A549 treated with RU486 at 1 μM for 4 hours (cell line): ENCODE results near the gene TOP3A. TPM values are rescaled to one million over a fixed set of nuclear protein-coding genes. Genes with fewer than 3 reads are reported as not detected.

ENCODE experiments used
- total RNA-seq: library from RNA; stranded (reverse); fragments of 200-300 nt; extraction: Qiagen RNA extraction; gene quantifications from 5 replicates; pipeline ENCODE4 v1.2.3, GENCODE V29; 2022; ENCODE audit warnings: low read depth

The TOP3A gene, protein sequence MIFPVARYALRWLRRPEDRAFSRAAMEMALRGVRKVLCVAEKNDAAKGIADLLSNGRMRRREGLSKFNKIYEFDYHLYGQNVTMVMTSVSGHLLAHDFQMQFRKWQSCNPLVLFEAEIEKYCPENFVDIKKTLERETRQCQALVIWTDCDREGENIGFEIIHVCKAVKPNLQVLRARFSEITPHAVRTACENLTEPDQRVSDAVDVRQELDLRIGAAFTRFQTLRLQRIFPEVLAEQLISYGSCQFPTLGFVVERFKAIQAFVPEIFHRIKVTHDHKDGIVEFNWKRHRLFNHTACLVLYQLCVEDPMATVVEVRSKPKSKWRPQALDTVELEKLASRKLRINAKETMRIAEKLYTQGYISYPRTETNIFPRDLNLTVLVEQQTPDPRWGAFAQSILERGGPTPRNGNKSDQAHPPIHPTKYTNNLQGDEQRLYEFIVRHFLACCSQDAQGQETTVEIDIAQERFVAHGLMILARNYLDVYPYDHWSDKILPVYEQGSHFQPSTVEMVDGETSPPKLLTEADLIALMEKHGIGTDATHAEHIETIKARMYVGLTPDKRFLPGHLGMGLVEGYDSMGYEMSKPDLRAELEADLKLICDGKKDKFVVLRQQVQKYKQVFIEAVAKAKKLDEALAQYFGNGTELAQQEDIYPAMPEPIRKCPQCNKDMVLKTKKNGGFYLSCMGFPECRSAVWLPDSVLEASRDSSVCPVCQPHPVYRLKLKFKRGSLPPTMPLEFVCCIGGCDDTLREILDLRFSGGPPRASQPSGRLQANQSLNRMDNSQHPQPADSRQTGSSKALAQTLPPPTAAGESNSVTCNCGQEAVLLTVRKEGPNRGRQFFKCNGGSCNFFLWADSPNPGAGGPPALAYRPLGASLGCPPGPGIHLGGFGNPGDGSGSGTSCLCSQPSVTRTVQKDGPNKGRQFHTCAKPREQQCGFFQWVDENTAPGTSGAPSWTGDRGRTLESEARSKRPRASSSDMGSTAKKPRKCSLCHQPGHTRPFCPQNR
- 29.2 to 41.8 TPM (median 37.0 TPM) in 5 replicates for total RNA-seq

DNA sequence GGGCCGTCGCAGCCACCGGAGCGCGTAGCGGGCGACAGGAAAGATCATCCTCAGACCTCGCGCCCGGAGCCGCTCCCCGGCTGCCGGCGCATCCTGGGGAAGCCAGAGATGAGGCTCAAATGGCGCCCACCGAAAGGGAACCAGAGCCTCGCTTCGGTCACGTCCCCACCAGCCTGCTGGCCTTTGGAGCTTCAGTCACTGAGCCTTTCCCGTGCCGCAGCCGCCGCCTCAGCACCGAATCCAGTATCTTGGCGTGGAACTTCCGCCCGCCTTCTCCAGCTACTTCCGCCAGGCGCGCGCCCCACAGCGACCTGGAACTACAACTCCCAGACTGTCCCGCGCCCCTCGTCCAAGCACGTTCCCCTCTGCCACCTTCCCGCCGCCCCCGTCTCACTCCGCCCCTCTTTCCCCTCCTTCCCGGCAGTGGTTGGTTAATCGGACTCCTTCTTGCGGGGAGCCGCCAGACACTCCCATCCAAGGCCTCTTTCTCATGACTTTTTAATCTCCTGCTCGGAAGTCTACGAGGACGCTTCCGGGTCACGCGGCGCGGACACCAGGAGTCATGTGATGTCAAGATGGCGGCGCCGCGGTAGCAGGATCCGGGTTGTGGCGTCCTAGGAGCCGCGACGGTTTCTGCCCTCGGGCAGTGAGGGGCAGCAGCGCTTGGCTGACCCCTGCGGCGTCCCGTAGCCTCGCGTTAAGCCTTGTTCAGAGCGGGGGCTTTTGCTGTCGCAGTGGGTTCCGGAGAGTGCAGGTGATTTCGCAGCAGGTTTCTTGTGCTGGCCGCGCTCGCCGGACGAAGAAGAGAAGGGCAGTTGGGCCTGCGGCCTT is at the start of gene TOP3A, which contains the start of gene SMCR8:
Gene TOP3A, minus strand, starts transcription at position 264 of the 831 bp plus-strand sequence. Its CDS starts 216 bp downstream, at position 48.
Gene SMCR8, plus strand, starts transcription at position 563 of the 831 bp plus-strand sequence. CDS start 497 bp downstream, outside the sequence.

DNA sequence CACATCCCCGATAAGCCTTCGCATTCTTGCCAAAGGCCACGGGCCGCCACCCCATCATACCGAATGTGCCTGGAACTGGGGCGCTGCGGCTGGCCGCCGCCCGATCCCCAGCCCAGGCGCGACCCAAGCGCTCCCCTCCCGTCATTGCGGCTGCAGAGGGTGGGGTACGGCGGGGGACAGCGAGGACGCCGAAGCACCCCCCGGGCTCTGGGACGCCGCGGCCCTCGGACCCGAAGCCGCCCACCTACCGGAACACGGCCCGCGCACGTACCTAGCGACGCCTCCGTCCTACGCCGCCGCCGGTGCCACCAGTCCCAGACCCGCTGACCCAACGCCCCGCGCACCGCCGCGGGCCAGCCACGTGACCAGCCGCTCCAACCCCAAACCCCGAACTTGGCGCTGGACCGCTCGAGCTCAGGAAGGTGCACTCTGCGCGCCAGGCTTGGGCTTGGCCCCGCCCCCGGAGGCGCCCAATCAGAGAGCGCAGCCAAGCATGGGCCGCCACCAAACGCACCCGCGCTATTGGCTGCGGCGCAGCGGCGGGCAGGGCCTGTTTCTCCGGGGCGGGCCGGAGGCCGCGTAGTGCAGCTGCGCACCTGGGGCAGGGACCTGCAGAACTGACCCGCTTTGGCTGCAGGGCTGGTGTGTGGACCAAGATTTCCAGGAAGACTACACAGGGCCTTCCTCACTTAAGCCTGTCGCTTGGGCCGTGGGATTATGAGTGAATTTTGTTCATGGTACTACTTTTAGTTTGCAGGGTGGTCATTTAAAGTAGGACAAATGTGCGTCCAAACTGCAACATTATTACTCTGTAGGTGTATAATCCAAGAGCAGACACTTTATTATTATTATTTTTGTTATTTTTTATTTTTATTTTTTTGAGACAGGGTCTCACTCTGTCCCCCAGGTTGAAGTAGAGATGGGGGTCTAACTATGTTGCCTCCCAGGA is 48.6 kb upstream of the TOP3A start, which contains the start of gene SHMT1:
Gene SHMT1, minus strand, starts transcription at position 450 of the 949 bp plus-strand sequence. CDS start 7,569 bp downstream, outside the sequence.

DNA sequence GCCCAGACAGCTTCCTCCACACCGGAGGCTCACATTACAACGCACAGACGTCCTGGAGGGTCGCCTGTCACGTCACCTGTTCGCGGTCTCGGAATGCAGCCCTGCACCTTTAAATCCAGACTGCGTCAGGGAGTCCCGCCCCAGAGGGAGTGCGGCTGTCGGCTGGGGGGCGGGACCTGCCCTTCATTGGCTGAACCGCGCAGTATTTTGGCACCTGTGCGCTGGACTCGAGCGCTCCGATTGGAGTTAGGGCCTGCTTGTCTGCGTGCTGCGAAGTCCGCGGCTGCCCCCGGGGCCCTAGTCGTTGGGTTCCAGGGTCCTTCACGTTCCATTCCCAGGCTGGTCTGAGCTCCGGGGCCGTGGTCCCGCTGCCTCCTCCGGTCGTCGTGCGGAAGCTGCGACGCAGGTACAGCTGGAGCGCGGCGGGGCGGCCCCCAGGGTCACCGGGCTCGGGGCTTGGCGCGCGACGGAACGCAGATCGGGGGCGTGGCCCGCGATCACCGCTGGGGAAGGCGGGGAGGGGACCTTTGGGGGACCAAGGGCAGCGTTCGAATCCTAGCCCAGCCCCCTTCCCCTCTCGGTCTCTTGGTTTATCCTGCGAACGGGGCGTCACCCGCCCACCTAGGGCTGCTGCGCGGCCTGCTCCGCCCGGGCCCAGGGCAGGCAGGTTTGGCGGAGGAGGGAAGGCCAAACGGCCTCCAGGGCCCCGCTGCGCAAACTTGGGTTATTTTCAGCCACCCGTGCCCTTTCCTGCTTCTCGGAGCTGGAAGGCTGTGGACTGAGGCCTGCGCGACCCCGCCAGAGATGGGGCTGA is 54.3 kb downstream of the TOP3A start, which contains the start of gene MIEF2:
Gene MIEF2, plus strand, starts transcription at position 331 of the 814 bp plus-strand sequence. CDS start 2,059 bp downstream, outside the sequence.

DNA sequence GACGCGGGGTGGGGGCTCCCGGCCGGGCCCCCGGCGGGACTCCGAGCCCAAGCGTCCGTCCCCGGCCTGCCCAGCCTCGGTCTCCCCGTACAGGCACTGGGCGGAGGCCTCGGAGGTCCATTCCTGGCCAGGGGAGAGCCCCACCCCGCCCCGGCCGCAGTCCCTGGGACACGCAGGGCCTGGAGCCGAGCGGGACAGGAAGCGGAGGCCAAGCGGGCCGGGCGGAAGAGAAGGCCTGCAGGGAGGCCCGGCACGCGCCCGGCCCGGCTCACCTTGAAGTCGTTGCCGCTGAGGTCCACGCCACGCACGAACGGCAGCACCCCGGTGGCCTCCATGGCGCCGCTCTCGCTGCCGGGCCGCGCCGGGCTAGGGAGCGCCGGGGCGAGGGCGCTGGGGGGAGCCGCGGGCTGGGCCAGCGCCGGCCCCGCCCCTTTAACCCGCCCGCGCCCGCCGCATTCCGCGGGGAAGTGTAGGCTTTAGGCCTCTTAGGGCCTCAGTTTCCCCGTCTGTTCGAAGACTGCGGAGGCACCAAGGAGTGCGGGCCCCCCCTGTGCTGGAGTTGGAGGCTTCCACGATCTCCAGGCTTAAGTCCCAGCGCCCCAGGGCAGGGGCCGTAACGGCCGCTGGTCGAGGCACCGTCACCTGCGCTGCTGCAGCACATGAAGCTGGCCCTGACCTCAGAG is 56.3 kb downstream of the TOP3A start, which contains the start of gene FLII:
Gene FLII, minus strand, starts transcription at position 383 of the 683 bp plus-strand sequence. Its CDS starts 48 bp downstream, at position 335.

DNA sequence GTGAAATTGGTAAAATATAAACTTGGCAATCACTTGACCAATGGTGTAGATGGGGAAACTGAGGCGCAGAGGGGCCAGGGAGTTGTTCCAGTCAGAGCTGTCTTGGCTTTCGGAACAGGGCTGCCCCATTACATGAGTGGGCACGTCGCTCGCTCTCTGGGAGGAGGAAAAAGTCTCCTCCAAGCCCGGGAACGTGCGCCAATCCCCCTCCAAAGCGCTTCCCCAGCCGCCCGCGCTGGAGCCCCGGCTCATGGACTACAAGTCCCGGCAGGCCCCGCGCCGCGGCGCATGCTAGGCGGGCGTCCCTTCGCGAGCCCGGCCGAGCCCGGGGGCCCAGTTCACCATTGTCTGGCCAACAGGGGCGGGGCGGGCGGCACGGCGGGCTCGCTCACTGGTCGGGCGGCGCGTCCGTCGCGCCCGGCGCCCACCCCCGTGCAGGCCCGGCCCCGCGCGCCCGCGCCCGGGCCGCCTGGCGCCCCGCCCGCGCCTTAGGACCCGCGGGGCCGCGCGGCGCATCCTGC is 89.6 kb downstream of the TOP3A start, which contains the start of gene LLGL1:
Gene LLGL1, plus strand, starts transcription at position 515 of the 521 bp plus-strand sequence. CDS start 48 bp downstream, outside the sequence.

Other genes with a start within 250 kb of the TOP3A start
- 43.6 to 57.4 TPM (median 51.0 TPM) in 5 replicates for gene DRG2, start 227.0 kb downstream of the TOP3A start, total RNA-seq
- 0.30 to 0.63 TPM (median 0.42 TPM) in 5 replicates for gene MYO15A, start 206.2 kb downstream of the TOP3A start, total RNA-seq
- gene ALKBH5, start 131.2 kb downstream of the TOP3A start, total RNA-seq: 51.1 to 57.5 TPM (median 52.3 TPM) in 5 replicates
- 11.7 to 18.1 TPM (median 13.6 TPM) in 5 replicates for gene LLGL1, start 89.4 kb downstream of the TOP3A start, total RNA-seq
- 224 to 259 TPM (median 243 TPM) in 5 replicates for gene FLII, start 56.3 kb downstream of the TOP3A start, total RNA-seq
- 7.2 to 11.6 TPM (median 11.2 TPM) in 5 replicates for gene MIEF2, start 54.3 kb downstream of the TOP3A start, total RNA-seq
- gene SMCR8, start 299 bp upstream of the TOP3A start, total RNA-seq: 15.4 to 16.8 TPM (median 16.2 TPM) in 5 replicates
- gene SHMT1, start 48.6 kb upstream of the TOP3A start, total RNA-seq: 43.9 to 50.5 TPM (median 44.9 TPM) in 5 replicates
- 0.06 TPM in 1 of 5 replicates, not detected in the others for gene EVPLL, start 62.8 kb upstream of the TOP3A start, total RNA-seq
- gene LGALS9C, start 161.8 kb upstream of the TOP3A start, total RNA-seq: not detected in 5 replicates